Fibroblast of lung (primary cell): Measurements from ENCODE around the gene ESPNL.

Experiments
- EZH2 ChIP-seq: IDR thresholded peaks from 2 replicates; pipeline ENCODE4 v1.5.1; 2012; ENCODE audit warnings: low read length, control low read depth, mild to moderate bottlenecking; ENCODE audit errors: missing control alignments
- TF ChIP-seq, protein P1 (sequence below), 2 donors: IDR thresholded peaks in 1 of 2; conservative IDR thresholded peaks in 1 of 2; 1 replicate in 1 of 2; 2 replicates in 1 of 2; pipeline ENCODE4 v1.5.1; 2011 to 2012; ENCODE audit warnings: low read length in 2 of 2, control low read depth in 1 of 2, inconsistent platforms in 1 of 2, low read depth in 1 of 2, mild to moderate bottlenecking in 1 of 2

DNA sequence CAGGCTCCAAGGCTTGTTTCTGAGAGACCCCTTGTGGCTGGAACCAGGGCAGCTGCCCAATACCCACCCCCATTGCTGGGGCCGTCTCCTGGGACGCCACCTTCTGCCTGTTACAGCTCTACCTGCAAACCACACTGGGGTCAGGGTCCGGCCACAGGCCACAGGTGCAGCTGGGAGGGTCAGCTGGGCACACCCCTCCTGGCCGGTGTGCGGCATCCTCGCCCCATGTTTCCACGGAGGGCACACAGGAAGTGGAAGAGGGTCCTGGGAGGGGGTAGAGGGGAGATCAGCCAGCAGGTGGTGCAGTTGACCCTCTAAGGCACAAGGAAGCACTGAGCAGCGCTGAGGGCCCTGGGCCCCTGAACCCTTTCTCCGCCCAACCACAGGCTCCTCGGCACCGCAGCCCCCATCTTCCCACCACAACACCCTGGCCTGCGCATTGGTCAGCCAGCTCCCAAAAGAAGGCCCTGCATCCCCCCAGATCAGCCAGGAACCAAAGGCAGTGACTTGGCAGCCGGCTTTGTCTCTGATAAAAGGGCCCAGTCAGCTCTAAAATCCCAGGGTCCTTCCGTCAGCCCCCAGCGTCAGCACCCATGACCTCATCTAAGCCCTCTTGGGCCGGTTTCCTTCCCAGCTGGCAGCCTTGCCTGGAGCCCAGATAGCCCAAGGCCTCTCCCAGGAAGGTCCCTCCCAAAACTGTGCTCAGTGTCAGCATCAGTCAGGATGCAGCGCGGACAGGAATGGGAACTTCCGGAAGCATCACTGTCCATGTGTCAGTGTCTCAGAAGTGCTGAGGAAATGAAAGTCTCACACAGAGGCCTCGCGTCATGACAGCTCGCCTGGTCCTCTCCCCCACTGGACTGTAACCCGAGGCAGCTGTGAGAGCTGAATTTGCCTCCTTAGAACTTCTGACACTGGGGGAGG, 60.3 kb downstream of the ESPNL start:
- TF ChIP-seq, protein P1, sequence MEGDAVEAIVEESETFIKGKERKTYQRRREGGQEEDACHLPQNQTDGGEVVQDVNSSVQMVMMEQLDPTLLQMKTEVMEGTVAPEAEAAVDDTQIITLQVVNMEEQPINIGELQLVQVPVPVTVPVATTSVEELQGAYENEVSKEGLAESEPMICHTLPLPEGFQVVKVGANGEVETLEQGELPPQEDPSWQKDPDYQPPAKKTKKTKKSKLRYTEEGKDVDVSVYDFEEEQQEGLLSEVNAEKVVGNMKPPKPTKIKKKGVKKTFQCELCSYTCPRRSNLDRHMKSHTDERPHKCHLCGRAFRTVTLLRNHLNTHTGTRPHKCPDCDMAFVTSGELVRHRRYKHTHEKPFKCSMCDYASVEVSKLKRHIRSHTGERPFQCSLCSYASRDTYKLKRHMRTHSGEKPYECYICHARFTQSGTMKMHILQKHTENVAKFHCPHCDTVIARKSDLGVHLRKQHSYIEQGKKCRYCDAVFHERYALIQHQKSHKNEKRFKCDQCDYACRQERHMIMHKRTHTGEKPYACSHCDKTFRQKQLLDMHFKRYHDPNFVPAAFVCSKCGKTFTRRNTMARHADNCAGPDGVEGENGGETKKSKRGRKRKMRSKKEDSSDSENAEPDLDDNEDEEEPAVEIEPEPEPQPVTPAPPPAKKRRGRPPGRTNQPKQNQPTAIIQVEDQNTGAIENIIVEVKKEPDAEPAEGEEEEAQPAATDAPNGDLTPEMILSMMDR (conservative IDR thresholded peaks at IDR 0.05 in 1 of 2, IDR thresholded peaks at IDR 0.05 in 1 of 2; ENCODE audit: low read depth in 1 of 2, low read length in 2 of 2): peak; percentile 5 to 49
- TF ChIP-seq EZH2: no peak
